GM10248 (cell line): ENCODE data around the gene GPR25.

Experiments used
- CTCF ChIA-PET: fragments of 300-600 bp; sonication (Branson Sonifier 250); formaldehyde crosslinking; extraction: SDS; loops from one replicate; lab custom pipeline; 2021; ENCODE audit warnings: antibody characterized with exemption; lab: Yijun Ruan, JAX
- POLR2A ChIA-PET: fragments of 350-650 bp; sonication (Branson Sonifier 250); formaldehyde crosslinking; extraction: SDS; loops from one replicate; lab custom pipeline; 2020; ENCODE audit warnings: antibody characterized with exemption; lab: Yijun Ruan, JAX
- DNase-seq: peaks from one replicate; pipeline ENCODE4 v3.0.0; 2012; ENCODE audit errors: extremely low spot score
- CTCF ChIP-seq: IDR thresholded peaks from 2 replicates; pipeline ENCODE4 v1.5.1; 2012; ENCODE audit warnings: mild to moderate bottlenecking, low read depth; ENCODE audit errors: extremely low read depth, missing control alignments, control extremely low read depth

Gene GPR25

GRCh38 chr1:200857804-200858203 is 15.0 kb upstream of the GPR25 start:
- no peak for DNase-seq
- ChIA-PET CTCF (interaction anchor here (1.4 to 1.5 kb wide), 3 partner anchors 9 to 30 kb away, joined by 4 to 10 read pairs (median 5); no protein-coding TSS in a partner anchor), POLR2A (no interaction called here)
- no peak for TF ChIP-seq CTCF

DNA sequence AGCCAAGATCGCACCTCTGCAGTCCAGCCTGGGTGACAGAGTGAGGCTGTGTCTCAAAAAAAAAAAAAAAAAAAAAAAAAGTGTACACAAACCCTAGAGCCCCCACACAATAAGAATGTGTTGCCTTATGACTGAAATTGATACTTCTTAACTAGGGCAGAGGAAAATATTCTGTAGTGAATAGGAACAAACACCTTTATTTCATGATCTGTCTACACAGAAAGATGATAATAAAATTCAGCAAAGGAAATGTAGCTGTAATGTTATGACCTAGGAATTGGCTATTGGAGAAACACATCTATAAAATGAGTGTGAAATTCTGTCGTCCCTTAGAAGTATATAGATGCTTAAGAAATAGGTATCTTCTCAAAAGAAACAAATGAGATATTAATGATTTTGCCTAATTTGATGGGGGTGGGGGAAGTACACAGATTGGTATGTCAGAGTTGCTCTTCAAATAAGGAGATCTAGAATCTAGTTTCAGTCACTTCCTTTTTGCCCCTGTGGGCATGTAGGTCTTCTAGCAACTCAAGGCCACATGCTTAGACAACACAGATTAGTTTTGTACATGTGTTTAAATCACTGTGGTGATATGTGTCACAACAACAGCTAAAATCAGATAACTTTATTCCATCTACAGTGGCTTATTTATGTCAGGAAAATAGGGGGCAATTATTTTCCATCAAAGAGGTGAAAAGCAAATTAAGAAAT is 10.7 kb upstream of the GPR25 start:
- ChIA-PET CTCF (interaction anchor here (1.0 to 1.6 kb wide), 3 partner anchors 17 to 110 kb away, joined by 3 to 4 read pairs (median 4); no protein-coding TSS in a partner anchor), POLR2A (interaction anchor here (0.7 kb wide), 2 partner anchors 239 to 307 kb away, joined by 5 to 6 read pairs; no protein-coding TSS in a partner anchor)
- no peak for TF ChIP-seq CTCF
- DNase-seq = peak; percentile 40

DNA sequence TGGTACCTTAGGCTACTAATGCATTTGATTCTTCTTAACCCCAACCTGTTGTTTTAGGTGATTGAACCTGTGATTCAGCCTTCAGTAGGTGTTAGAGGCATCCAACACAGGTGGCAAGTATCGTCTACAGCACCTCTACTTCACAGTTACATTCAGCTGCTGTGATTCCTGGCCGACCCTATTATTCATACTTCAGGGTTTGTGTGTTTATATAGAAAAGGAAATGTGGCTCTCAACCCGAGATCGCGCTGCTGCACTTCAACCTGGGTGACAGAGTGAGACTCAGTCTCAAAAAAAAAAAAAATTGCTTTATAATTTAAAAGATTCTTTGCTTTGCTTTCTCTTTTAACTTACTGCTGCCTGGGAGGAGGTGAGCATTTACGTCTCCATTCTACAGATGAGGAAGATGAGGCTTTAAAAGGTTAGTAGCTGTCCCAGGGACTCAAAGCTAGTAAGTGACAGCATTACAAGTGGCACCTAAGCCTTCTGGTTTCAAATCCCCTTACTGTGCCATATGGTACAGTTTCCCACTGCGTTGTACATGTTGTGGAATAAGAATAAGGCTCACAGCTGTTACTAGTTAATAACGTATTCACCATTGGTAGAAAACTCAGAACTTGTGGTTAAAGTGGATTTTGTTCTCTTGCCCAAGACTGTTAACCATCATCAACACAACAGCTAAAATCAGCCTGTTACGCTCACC is 9.9 kb upstream of the GPR25 start:
- DNase-seq = no peak
- ChIA-PET CTCF (interaction anchor here (1.0 to 1.6 kb wide), 4 partner anchors 14 to 109 kb away, joined by 3 to 4 read pairs (median 4); no protein-coding TSS in a partner anchor), POLR2A (interaction anchor here (0.7 kb wide), 4 partner anchors 160 to 308 kb away, joined by 3 to 6 read pairs (median 4); no protein-coding TSS in a partner anchor)
- TF ChIP-seq CTCF = no peak

GRCh38 chr1:200866116-200866515 is 6.7 kb upstream of the GPR25 start:
- no peak for DNase-seq
- ChIA-PET CTCF (interaction anchor here (0.9 to 3.9 kb wide), 9 partner anchors 8 to 242 kb away, joined by 3 to 15 read pairs (median 6); no protein-coding TSS in a partner anchor), POLR2A (interaction anchor here (0.5 to 1.0 kb wide), 4 partner anchors 9 to 30 kb away, joined by 3 read pairs; no protein-coding TSS in a partner anchor)
- no peak for TF ChIP-seq CTCF

- no peak for TF ChIP-seq CTCF
- ChIA-PET POLR2A (interaction anchor here (0.5 to 1.0 kb wide), 4 partner anchors 9 to 30 kb away, joined by 3 read pairs; no protein-coding TSS in a partner anchor), CTCF (interaction anchor here (1.0 to 3.9 kb wide), 8 partner anchors 9 to 176 kb away, joined by 3 to 15 read pairs (median 6); no protein-coding TSS in a partner anchor)
- peak; percentile 82 for DNase-seq
These were observed 6.3 kb upstream of the GPR25 start for GRCh38 chr1:200866521-200866920.
